Hippocampal formation (tissue), 2 donors: ENCODE results near the gene SYCP2.
"Not testable (repeated sequence)": the region's sequence is repeated elsewhere in the genome, so short reads cannot be mapped to it uniquely, and the experiment has no call there.

ENCODE experiments used
- DNase-seq, 2 donors: peaks; one replicate each; lab custom pipeline; 2025; lab: John Stamatoyannopoulos, UW

The SYCP2 gene, protein sequence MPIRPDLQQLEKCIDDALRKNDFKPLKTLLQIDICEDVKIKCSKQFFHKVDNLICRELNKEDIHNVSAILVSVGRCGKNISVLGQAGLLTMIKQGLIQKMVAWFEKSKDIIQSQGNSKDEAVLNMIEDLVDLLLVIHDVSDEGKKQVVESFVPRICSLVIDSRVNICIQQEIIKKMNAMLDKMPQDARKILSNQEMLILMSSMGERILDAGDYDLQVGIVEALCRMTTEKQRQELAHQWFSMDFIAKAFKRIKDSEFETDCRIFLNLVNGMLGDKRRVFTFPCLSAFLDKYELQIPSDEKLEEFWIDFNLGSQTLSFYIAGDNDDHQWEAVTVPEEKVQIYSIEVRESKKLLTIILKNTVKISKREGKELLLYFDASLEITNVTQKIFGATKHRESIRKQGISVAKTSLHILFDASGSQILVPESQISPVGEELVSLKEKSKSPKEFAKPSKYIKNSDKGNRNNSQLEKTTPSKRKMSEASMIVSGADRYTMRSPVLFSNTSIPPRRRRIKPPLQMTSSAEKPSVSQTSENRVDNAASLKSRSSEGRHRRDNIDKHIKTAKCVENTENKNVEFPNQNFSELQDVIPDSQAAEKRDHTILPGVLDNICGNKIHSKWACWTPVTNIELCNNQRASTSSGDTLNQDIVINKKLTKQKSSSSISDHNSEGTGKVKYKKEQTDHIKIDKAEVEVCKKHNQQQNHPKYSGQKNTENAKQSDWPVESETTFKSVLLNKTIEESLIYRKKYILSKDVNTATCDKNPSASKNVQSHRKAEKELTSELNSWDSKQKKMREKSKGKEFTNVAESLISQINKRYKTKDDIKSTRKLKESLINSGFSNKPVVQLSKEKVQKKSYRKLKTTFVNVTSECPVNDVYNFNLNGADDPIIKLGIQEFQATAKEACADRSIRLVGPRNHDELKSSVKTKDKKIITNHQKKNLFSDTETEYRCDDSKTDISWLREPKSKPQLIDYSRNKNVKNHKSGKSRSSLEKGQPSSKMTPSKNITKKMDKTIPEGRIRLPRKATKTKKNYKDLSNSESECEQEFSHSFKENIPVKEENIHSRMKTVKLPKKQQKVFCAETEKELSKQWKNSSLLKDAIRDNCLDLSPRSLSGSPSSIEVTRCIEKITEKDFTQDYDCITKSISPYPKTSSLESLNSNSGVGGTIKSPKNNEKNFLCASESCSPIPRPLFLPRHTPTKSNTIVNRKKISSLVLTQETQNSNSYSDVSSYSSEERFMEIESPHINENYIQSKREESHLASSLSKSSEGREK (N-terminal part only)

GRCh38 chr20:59933296-59933848 is at the start of gene SYCP2:
SYCP2 (minus strand) TSS chr20:59933637; CDS start chr20:59922413, 11,224 bp downstream.
- no peak for DNase-seq

GRCh38 chr20:59983076-59983475 is 49.6 kb upstream of the SYCP2 start:
- no peak for DNase-seq

- DNase-seq, result peak; percentile 37 to 63
These were observed 43.6 kb upstream of the SYCP2 start for GRCh38 chr20:59977086-59977485.

DNA sequence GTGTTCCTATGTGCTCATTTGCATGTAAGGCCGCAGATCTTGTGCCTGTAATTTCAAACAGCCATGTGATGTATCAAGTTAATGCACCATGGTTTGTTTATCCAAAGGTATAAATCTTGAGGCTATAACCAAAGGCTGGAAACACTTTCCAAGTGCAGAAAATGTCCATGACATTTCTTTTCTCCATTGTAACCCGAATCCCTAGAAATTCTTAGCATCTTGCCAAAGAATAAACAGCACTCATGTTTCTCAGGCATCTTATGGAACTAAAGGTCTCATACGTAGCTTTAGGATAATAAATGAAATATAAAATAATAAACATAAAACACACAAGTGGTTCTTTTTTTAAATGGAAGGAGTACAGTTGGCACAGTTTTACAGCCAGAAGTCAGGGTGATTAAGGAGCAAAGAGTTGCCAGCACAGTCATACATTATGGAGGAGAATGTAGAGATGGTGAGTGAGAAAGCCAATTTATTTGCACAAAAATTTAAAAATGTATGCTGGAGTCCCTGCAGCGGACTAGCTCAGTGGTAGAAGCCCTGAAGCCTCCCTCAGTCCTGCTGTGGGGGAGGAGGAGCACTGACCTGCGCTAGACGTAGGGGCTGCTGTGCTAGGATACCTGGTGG is 42.8 kb upstream of the SYCP2 start:
- no peak for DNase-seq

- no peak for DNase-seq
These were observed 38.8 kb upstream of the SYCP2 start for GRCh38 chr20:59972037-59972801.

DNA sequence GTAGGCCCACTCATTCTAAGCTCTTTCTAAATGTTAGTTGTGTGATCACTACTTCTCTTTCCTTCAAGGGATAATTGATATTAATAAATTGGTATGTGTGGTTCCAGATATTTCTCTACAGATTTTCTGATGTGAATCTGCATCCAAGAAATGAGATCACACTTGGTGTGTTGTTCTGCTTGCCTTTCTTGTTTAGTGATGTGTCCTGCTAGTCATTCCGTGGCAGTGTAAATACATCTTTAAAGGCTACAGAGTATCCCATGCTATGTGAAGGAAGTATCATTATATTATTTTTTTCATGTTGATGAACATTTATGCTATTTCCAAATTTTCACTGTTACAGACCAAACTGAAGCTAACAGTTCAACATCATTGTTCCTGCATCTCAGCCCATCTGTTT is 38.0 kb upstream of the SYCP2 start:
- DNase-seq, result no peak

DNA sequence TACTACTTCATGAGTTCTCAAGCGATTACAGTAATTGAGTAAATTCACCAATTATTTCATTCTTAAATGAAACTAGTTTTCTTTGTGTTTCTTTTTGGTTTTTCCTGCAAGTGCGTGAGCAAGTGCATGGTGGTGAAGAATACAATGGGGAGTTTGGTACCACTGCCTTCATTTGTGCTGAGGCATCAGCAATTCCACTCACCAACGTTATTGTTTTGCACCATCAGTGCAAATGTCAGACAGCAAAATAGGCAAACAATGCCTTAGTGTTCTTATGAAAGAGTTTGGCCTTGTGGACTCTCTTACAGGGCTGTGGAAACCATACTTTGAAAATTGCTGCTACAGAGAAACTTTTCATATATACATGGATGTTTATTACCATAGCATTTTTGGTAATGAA is 33.0 kb upstream of the SYCP2 start:
- DNase-seq, result peak; percentile 29 to 77

GRCh38 chr20:59962155-59962554 is 28.7 kb upstream of the SYCP2 start:
- no peak for DNase-seq

DNA sequence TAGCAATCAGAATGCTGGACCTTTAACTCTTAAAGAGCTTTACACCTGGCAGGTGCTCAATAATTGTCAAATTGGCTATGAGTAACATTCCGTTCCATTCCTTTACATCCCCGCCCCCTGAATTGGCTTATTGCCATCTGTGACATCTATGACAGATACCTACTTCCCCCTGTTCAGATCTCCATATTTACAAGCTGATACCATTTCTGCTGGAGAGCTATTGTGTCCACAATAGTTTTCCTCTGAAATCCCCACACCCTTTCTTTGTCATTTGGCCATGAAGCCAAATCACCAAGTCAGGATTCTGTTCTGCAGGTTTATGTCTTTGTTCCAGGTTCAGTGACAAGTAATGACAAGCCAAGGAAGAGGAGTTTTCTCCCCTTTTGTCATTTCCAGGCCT is 28.0 kb upstream of the SYCP2 start:
- no peak for DNase-seq

GRCh38 chr20:59958626-59959025 is 25.2 kb upstream of the SYCP2 start:
- no peak for DNase-seq

GRCh38 chr20:59958123-59958522 is 24.7 kb upstream of the SYCP2 start, which contains the start of gene CDH26:
CDH26 (plus strand) TSS chr20:59958423; CDS start chr20:59958727, 304 bp downstream.
- DNase-seq, result no peak

DNA sequence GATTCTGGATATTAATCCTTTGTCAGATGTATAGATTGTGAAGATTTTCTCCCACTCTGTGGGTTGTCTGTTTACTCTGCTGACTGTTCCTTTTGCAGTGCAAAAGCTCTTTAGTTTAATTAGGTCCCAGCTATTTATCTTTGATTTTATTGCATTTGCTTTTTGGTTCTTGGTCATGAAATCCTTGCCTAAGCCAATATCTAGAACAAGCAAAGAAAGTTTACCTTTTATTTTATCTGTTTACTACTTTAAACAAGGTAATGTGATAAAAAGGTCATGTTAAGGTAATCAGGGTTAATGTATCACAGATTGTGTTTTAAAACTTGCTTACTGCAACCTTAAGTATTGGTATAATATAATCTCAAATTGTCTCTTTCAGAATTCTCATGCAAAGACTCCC is 24.1 kb upstream of the SYCP2 start:
- DNase-seq, result not testable (repeated sequence)

DNA sequence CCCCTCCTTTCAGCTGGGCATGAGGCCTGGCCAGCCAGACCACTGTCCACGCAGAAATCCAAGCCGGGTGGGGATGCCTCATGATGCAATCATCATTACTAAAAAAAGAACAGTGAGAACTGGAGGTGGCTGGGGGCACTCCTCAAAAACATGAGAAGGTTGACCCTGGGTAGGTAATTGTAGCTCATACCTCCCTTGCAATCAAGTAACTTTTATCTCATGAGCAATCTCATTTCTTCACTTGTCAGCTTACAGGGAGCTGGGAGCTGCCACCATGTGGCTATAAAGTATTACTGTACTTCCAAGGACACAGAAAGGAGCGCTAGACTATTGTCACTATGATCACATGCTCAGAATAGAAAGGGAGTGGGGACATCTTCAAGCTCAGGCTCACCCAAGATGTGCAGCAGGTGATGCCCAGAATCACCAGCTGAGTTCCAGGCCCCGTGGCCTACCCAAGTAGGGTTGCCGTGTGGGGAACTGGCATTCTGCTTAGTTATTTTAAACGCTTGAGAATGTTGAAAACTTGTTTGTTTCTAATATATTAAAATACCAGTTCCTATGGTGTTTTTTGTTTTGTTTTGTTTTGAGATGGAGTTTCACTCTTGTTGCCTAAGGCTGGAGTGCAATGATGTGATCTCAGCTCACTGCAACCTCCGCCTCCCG is 21.8 kb upstream of the SYCP2 start:
- DNase-seq, result peak in 1 of 2 donors; percentile 78

DNA sequence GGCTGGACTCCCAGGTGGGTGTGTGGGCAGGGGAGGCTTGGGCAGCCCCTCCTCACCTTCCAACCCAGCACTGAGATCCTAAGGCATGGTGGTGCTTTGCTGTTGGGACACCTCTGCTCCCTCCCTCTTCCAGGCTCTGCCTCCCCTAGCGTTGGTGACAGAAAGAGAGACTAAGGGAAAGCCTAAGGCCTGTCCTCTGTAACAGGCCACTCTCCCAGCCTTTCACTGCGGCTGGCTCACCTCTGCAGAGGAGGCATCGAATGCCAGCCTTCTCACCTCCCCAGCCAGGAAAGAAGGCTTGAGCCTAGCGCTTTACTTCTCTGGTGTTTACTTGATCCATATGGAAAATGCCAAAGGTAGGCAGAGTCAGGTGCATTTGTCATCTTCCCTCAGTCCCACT is 21.3 kb upstream of the SYCP2 start:
- DNase-seq, result no peak

DNA sequence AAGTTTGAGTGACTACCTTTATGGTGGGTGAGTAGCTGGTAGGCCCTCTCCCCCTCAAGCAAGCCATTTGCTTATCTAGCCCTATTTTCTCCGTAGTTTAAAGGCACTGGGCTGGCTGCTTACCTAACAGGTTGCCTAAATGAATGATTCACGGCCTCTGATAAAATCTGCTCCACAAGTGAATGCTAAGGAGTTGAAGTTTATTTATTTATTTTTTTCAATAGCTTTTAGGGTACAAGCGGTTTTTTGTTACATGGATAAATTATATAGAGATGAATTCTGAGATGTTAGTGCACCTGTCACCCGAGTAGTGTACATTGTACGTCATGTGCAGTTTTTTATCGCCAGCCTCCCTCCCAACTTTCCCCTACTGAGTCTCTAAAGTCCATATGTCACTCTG is 16.5 kb upstream of the SYCP2 start:
- DNase-seq, result no peak

GRCh38 chr20:59948828-59949720 is 15.6 kb upstream of the SYCP2 start:
- DNase-seq, result peak in 1 of 2 donors; percentile 71

GRCh38 chr20:59948212-59948611 is 14.8 kb upstream of the SYCP2 start:
- DNase-seq, result no peak

GRCh38 chr20:59947376-59947775 is 13.9 kb upstream of the SYCP2 start:
- no peak for DNase-seq

DNA sequence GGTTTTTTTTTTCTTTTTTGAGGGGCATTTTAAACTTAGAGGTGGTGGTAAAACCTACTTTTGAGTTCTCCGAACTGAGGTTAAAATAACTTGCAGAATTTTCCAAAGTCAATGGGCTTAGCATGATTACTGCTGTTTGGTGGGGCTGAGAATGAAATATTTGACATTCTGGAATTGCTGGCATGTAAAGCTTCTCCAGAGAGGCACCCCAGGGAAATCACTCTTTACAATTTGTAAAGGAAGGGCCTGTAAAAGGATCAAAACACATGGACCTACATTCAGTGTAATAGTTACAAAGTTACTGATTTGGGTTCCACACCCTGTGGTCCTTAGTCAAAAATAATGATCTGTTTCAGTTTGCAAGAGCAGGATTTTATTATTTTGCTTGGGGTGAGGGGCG is 12.3 kb upstream of the SYCP2 start:
- no peak for DNase-seq
